Measurements from ENCODE around the gene SSR1.

SSR1 gene

DNA sequence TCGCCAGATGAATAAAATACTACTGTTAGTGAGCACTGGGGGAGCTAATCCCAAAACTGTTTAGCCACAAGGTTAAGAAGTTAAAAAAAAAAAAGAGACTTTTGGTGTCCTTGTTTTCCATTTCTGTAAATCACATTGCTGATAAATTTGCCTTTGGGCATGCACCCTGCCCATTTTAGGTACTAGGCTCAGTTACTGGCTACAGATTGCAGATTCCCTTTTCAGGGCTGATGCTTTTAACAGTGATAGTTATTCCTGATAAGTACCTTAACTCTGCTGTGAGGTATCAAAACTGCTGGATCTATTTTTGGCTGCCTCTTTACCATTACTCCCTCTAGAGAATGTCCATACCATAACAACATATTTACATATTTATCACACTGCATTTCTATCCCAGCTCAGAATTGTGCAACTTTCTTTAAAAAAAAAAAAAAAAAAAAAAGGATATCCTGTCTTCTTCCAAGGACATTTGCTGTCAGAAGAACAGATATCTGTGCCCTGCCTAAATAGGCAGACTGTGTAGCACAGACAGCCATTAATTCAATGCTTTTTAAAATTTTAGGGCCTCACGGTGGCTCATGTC, 94.5 kb downstream of the SSR1 start:
- no peak overlapping the region for H3K9ac ChIP-seq (ENCODE audit: low read length)
- H3K4me3 ChIP-seq (ENCODE audit: insufficient read depth, low read length, poor library complexity, severe bottlenecking): no peak overlapping the region
- TF ChIP-seq, protein P1, sequence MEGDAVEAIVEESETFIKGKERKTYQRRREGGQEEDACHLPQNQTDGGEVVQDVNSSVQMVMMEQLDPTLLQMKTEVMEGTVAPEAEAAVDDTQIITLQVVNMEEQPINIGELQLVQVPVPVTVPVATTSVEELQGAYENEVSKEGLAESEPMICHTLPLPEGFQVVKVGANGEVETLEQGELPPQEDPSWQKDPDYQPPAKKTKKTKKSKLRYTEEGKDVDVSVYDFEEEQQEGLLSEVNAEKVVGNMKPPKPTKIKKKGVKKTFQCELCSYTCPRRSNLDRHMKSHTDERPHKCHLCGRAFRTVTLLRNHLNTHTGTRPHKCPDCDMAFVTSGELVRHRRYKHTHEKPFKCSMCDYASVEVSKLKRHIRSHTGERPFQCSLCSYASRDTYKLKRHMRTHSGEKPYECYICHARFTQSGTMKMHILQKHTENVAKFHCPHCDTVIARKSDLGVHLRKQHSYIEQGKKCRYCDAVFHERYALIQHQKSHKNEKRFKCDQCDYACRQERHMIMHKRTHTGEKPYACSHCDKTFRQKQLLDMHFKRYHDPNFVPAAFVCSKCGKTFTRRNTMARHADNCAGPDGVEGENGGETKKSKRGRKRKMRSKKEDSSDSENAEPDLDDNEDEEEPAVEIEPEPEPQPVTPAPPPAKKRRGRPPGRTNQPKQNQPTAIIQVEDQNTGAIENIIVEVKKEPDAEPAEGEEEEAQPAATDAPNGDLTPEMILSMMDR (IDR thresholded peaks at IDR 0.05; ENCODE audit: insufficient read depth, low read length, poor library complexity, severe bottlenecking): no peak
- no peak for TF ChIP-seq EZH2phosphoT487 (conservative IDR thresholded peaks at IDR 0.05; ENCODE audit: low read length)
- no peaks in the 10 kb centered on the region for H3K9me3 ChIP-seq (ENCODE audit: insufficient read depth, low read length)
- H3K27ac ChIP-seq (ENCODE audit: low read depth, low read length): no peak overlapping the region
- no peaks in the 10 kb centered on the region for H3F3A ChIP-seq (ENCODE audit: insufficient read depth)
- H4K20me1 ChIP-seq (ENCODE audit: low read depth, low read length): no peaks in the 10 kb centered on the region
- no peaks in the 10 kb centered on the region for H3K79me2 ChIP-seq (ENCODE audit: insufficient read depth, low read length)
- no peaks in the 10 kb centered on the region for H3K9me2 ChIP-seq (replicated peaks; ENCODE audit: insufficient read depth, low read length)
- no peak overlapping the region for H2AFZ ChIP-seq (ENCODE audit: low read depth, low read length, severe bottlenecking)
- no peaks in the 10 kb centered on the region for H3K27me3 ChIP-seq (ENCODE audit: low read length)
- no peaks in the 10 kb centered on the region for H3K36me3 ChIP-seq (ENCODE audit: low read length)
- H3K4me2 ChIP-seq (ENCODE audit: low read depth, low read length, poor library complexity, severe bottlenecking): no peak overlapping the region

Data from SU-DHL-6 (cell line).